ENCODE measurements around the gene SLC3A2.
"Not testable (repeated sequence)": the region's sequence is repeated elsewhere in the genome, so short reads cannot be mapped to it uniquely, and the experiment has no call there.

The SLC3A2 gene

GRCh38 chr11:62839050-62839945 lies 41.4 kb upstream of the SLC3A2 start, which contains the start of gene WDR74:
WDR74 (minus strand) TSS chr11:62839590; CDS start chr11:62839570, 20 bp downstream.
- DNase-seq (ENCODE audit: low read depth in 2 of 2): peak; percentile 93
- TF ChIP-seq CTCF (IDR thresholded peaks at IDR 0.05; ENCODE audit: low read depth, low read length): no peak
- peak within 1 kb of the TSS; percentile 97 to 99 for H3K4me3 ChIP-seq (replicated peaks in 1 of 2; ENCODE audit: low read depth in 2 of 2, low read length in 2 of 2)

GRCh38 chr11:62840721-62841360 lies 39.9 kb upstream of the SLC3A2 start:
- peak; percentile 79 to 88 for DNase-seq (ENCODE audit: low read depth in 2 of 2)
- peak overlapping the region; percentile 97 to 99 for H3K4me3 ChIP-seq (replicated peaks in 1 of 2; ENCODE audit: low read depth in 2 of 2, low read length in 2 of 2)

- TF ChIP-seq CTCF (IDR thresholded peaks at IDR 0.05; ENCODE audit: low read depth, low read length): no peak
- DNase-seq (ENCODE audit: low read depth in 2 of 2): peak; percentile 99 to 100
- peak overlapping the region; percentile 26 to 29 for H3K4me3 ChIP-seq (replicated peaks in 1 of 2; ENCODE audit: low read depth in 2 of 2, low read length in 2 of 2)
Measured at GRCh38 chr11:62841361-62842170, 39.1 kb upstream of the SLC3A2 start.

DNA sequence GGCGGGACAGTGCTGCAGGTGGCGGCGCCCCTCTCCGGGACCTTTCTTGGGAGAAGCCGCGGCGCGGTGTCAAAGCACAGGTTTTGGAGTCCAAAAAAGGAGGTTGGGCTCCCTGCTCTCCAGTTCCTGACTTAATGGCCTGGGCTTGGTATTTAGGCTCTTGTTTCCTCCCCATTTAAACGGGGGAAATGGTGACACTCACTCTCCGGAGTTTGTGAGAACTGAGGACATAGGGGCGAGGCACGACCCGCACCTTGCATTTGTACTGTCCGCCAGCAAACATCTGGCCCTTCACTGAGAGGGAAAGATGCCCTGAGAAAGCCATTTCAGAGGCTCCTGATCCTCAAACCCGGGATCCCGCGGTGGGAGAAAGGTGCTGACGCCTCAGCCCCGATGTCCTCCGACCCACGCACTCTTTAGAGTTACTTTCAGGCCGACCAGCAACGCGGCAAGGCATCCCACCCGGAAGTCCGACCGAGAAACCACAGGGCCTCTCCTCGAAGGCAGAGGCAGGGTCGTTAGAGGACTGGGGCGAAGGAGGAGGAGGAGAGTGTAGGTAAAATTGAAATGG lies 38.4 kb upstream of the SLC3A2 start:
- H3K4me3 ChIP-seq (replicated peaks in 1 of 2; ENCODE audit: low read depth in 2 of 2, low read length in 2 of 2): peak overlapping the region; percentile 26 to 29
- peak in 1 of 2 donors; percentile 26 for DNase-seq (ENCODE audit: low read depth in 2 of 2)
- no peak for TF ChIP-seq CTCF (IDR thresholded peaks at IDR 0.05; ENCODE audit: low read depth, low read length)

GRCh38 chr11:62842891-62843290 lies 37.8 kb upstream of the SLC3A2 start:
- H3K4me3 ChIP-seq (replicated peaks in 1 of 2; ENCODE audit: low read depth in 2 of 2, low read length in 2 of 2); DNase-seq (ENCODE audit: low read depth in 2 of 2): not testable (repeated sequence)

- DNase-seq (ENCODE audit: low read depth in 2 of 2): no peak
- H3K4me3 ChIP-seq (replicated peaks in 1 of 2; ENCODE audit: low read depth in 2 of 2, low read length in 2 of 2): no peak overlapping the region
- TF ChIP-seq CTCF (IDR thresholded peaks at IDR 0.05; ENCODE audit: low read depth, low read length): no peak
Measured at GRCh38 chr11:62843466-62843865, 37.2 kb upstream of the SLC3A2 start.

- no peak overlapping the region for H3K4me3 ChIP-seq (replicated peaks in 1 of 2; ENCODE audit: low read depth in 2 of 2, low read length in 2 of 2)
- no peak for TF ChIP-seq CTCF (IDR thresholded peaks at IDR 0.05; ENCODE audit: low read depth, low read length)
- DNase-seq (ENCODE audit: low read depth in 2 of 2): no peak
Measured at GRCh38 chr11:62844154-62844553, 36.5 kb upstream of the SLC3A2 start.
